Measurements from ENCODE around the gene ZNF530. TPM values are rescaled to one million over a fixed set of nuclear protein-coding genes. Genes with fewer than 3 reads are reported as not detected.

Gene ZNF530
- total RNA-seq, 1 experiment from 2014 or later: 8.6 TPM

GRCh38 chr19:57560049-57560491 lies 39.6 kb upstream of the ZNF530 start:
- Histone ChIP-seq H3K9me3 (peaks cover 42% of the 10 kb centered on the region), H3K36me3 (ENCODE audit: control insufficient read depth, insufficient read depth, low read length) (peaks cover 6% of the 10 kb centered on the region), H3K4me3 (ENCODE audit: low read depth, low read length) (peak overlapping the region; percentile 91; the same call in 1 of the 2 replicates), H3K4me1 (no peaks in the 10 kb centered on the region), H3K27me3 (replicated peaks; ENCODE audit: control insufficient read depth, insufficient read depth, low read length) (no peaks in the 10 kb centered on the region)
- no peak for TF ChIP-seq CTCF (IDR thresholded peaks at IDR 0.05; ENCODE audit: insufficient read depth in 1 of 2, low read depth in 1 of 2, low read length in 1 of 2, severe bottlenecking in 1 of 2, unreplicated experiment in 1 of 2)
- Mint-ChIP-seq H3K4me3 (ENCODE audit: unreplicated experiment) (peak overlapping the region; percentile 99), H3K9me3 (ENCODE audit: unreplicated experiment) (peaks cover 47% of the 10 kb centered on the region), H3K36me3 (ENCODE audit: insufficient read depth, unreplicated experiment) (peaks cover 20% of the 10 kb centered on the region), H3K27ac (ENCODE audit: unreplicated experiment) (peak overlapping the region; percentile 94), H3K27me3 (ENCODE audit: insufficient read depth, unreplicated experiment) (no peaks in the 10 kb centered on the region), H3K4me1 (ENCODE audit: low read depth, unreplicated experiment) (peaks cover 11% of the 10 kb centered on the region)
- intact Hi-C loops (cut with micrococcal nuclease; ENCODE audit: unreplicated experiment): no loop called here
- ChIA-PET CTCF (no interaction called here), POLR2A (no interaction called here)
- DNase-seq: no peak
- BruUV-seq (replicated peaks): no TSS peak

GRCh38 chr19:57563547-57563946 lies 36.1 kb upstream of the ZNF530 start:
- H3K27me3 Mint-ChIP-seq (ENCODE audit: insufficient read depth, unreplicated experiment): no peaks in the 10 kb centered on the region
- POLR2A ChIA-PET: no interaction called here
- H3K4me3 Mint-ChIP-seq (ENCODE audit: unreplicated experiment): no peak overlapping the region
- Histone ChIP-seq H3K4me1 (no peaks in the 10 kb centered on the region), H3K27me3 (replicated peaks; ENCODE audit: control insufficient read depth, insufficient read depth, low read length) (no peaks in the 10 kb centered on the region), H3K36me3 (ENCODE audit: control insufficient read depth, insufficient read depth, low read length) (no peaks in the 10 kb centered on the region), H3K4me3 (ENCODE audit: low read depth, low read length) (no peak overlapping the region), H3K9me3 (peaks cover 63% of the 10 kb centered on the region)
- peaks cover 3% of the 10 kb centered on the region for H3K4me1 Mint-ChIP-seq (ENCODE audit: low read depth, unreplicated experiment)
- H3K36me3 Mint-ChIP-seq (ENCODE audit: insufficient read depth, unreplicated experiment): peaks cover 6% of the 10 kb centered on the region
- intact Hi-C loops (cut with micrococcal nuclease; ENCODE audit: unreplicated experiment): no loop called here
- CTCF ChIA-PET: no interaction called here
- DNase-seq: no peak
- no peak for TF ChIP-seq CTCF (IDR thresholded peaks at IDR 0.05; ENCODE audit: insufficient read depth in 1 of 2, low read depth in 1 of 2, low read length in 1 of 2, severe bottlenecking in 1 of 2, unreplicated experiment in 1 of 2)
- BruUV-seq (replicated peaks): no TSS peak
- H3K9me3 Mint-ChIP-seq (ENCODE audit: unreplicated experiment): peaks cover 63% of the 10 kb centered on the region
- no peak overlapping the region for H3K27ac Mint-ChIP-seq (ENCODE audit: unreplicated experiment)

GRCh38 chr19:57566396-57567265 lies 33.1 kb upstream of the ZNF530 start:
- no peak overlapping the region for H3K4me3 ChIP-seq (ENCODE audit: low read depth, low read length)
- Mint-ChIP-seq H3K27me3 (ENCODE audit: insufficient read depth, unreplicated experiment) (no peaks in the 10 kb centered on the region), H3K9me3 (ENCODE audit: unreplicated experiment) (peaks cover 73% of the 10 kb centered on the region), H3K4me3 (ENCODE audit: unreplicated experiment) (no peak overlapping the region), H3K36me3 (ENCODE audit: insufficient read depth, unreplicated experiment) (no peaks in the 10 kb centered on the region), H3K4me1 (ENCODE audit: low read depth, unreplicated experiment) (no peaks in the 10 kb centered on the region), H3K27ac (ENCODE audit: unreplicated experiment) (no peak overlapping the region)
- no peak for DNase-seq
- POLR2A ChIA-PET: no interaction called here
- no peaks in the 10 kb centered on the region; the same call in 1 of the 2 replicates for H3K36me3 ChIP-seq (ENCODE audit: control insufficient read depth, insufficient read depth, low read length)
- BruUV-seq (replicated peaks): no TSS peak
- H3K27me3 ChIP-seq (replicated peaks; ENCODE audit: control insufficient read depth, insufficient read depth, low read length): no peaks in the 10 kb centered on the region
- no peaks in the 10 kb centered on the region for H3K4me1 ChIP-seq
- TF ChIP-seq CTCF (IDR thresholded peaks at IDR 0.05; ENCODE audit: insufficient read depth in 1 of 2, low read depth in 1 of 2, low read length in 1 of 2, severe bottlenecking in 1 of 2, unreplicated experiment in 1 of 2): no peak
- CTCF ChIA-PET: no interaction called here
- intact Hi-C loops (cut with micrococcal nuclease; ENCODE audit: unreplicated experiment): no loop called here
- H3K9me3 ChIP-seq: peaks cover 76% of the 10 kb centered on the region

Data from Caco-2 (cell line).